H1 (cell line): ENCODE measurements around the gene ZSWIM6. TPM values are rescaled to one million over a fixed set of nuclear protein-coding genes. Genes with fewer than 3 reads are reported as not detected.

ENCODE experiments used
- CTCF ChIA-PET: fragments of 300-600 bp; sonication (Branson Sonifier 250); formaldehyde crosslinking; loops from one replicate; lab custom pipeline; 2021; ENCODE audit not compliant: partially characterized antibody; lab: Charles Lee
- POLR2A ChIA-PET: fragments of 300-600 bp; sonication (Branson Sonifier 250); formaldehyde crosslinking; loops from one replicate; lab custom pipeline; 2021; ENCODE audit warnings: inconsistent platforms; ENCODE audit not compliant: partially characterized antibody; lab: Charles Lee
- DNase-seq, 2 experiments: peaks; one replicate each; pipeline versions ENCODE4 v3.0.0 to v3.0.0-alpha.2; 2010 to 2022; ENCODE audit warnings: low spot score in 2 of 2, low read depth in 1 of 2, mixed read lengths in 1 of 2
- FAIRE-seq: peaks from 2 replicates; lab custom pipeline; 2011; peaks lifted over from hg19 to GRCh38; lab: Jason Lieb, UNC
- H2AFZ ChIP-seq: 2 replicates; pipeline ENCODE4 v1.8.1; 2012; ENCODE audit warnings: low read length, inconsistent platforms
- H2AK5ac ChIP-seq: 2 replicates; pipeline ENCODE4 v1.6.1; 2013; ENCODE audit warnings: low read depth, low read length
- H2BK120ac ChIP-seq: replicated peaks from 2 replicates; pipeline ENCODE3; 2013; ENCODE audit warnings: low read depth, low read length, inconsistent platforms
- H2BK12ac ChIP-seq: 2 replicates; pipeline ENCODE4 v1.6.1; 2013; ENCODE audit warnings: low read depth, low read length
- H2BK15ac ChIP-seq: 2 replicates; pipeline ENCODE4 v1.6.1; 2013; ENCODE audit warnings: low read length
- H2BK20ac ChIP-seq: 2 replicates; pipeline ENCODE4 v1.6.1; 2013; ENCODE audit warnings: low read length
- H2BK5ac ChIP-seq: 2 replicates; pipeline ENCODE4 v1.6.1; 2013; ENCODE audit warnings: low read depth, low read length
- H3K14ac ChIP-seq: 2 replicates; pipeline ENCODE4 v1.6.1; 2013; ENCODE audit warnings: inconsistent platforms; ENCODE audit not compliant: insufficient read length
- H3K18ac ChIP-seq: 2 replicates; pipeline ENCODE4 v1.6.1; 2013; ENCODE audit warnings: low read length; ENCODE audit errors: extremely low read depth
- H3K23ac ChIP-seq: 2 replicates; pipeline ENCODE4 v1.6.1; 2013; ENCODE audit warnings: inconsistent platforms; ENCODE audit not compliant: insufficient read length
- H3K23me2 ChIP-seq: 2 replicates; pipeline ENCODE4 v1.6.1; 2013; ENCODE audit warnings: low read depth, low read length
- H3K27ac ChIP-seq: 2 replicates; pipeline ENCODE4 v1.6.1; 2011; ENCODE audit warnings: low read depth, low read length, inconsistent platforms
- H3K27me3 ChIP-seq, 4 experiments: replicated peaks in 1 of 4; 1 replicate in 1 of 4; 2 replicates in 3 of 4; pipeline versions ENCODE4 v1.6.1 to v1.8.1; 2011 to 2013; ENCODE audit warnings: low read length in 3 of 4, mild to moderate bottlenecking in 3 of 4, inconsistent platforms in 2 of 4, mixed read lengths in 2 of 4, moderate library complexity in 1 of 4; ENCODE audit not compliant: control insufficient read depth in 3 of 4, insufficient read depth in 3 of 4; ENCODE audit errors: extremely low read depth in 1 of 4
- H3K36me3 ChIP-seq, 4 experiments: 2 replicates each; pipeline versions ENCODE4 v1.6.1 to v1.8.1; 2011 to 2013; ENCODE audit warnings: mild to moderate bottlenecking in 4 of 4, low read length in 3 of 4, moderate library complexity in 2 of 4, control low read depth in 1 of 4, inconsistent platforms in 1 of 4; ENCODE audit not compliant: insufficient read depth in 4 of 4, control insufficient read depth in 2 of 4
- H3K4ac ChIP-seq: replicated peaks from 2 replicates; pipeline ENCODE3; 2013; ENCODE audit warnings: low read length, low read depth, mixed read lengths, inconsistent platforms; ENCODE audit not compliant: insufficient read length
- H3K4me1 ChIP-seq, 4 experiments: replicated peaks in 1 of 4; 1 replicate in 1 of 4; 2 replicates in 3 of 4; pipeline versions ENCODE4 v1.6.1 to v1.8.1; 2011 to 2013; ENCODE audit warnings: low read length in 3 of 4, inconsistent platforms in 2 of 4, mixed read lengths in 1 of 4; ENCODE audit not compliant: insufficient read depth in 4 of 4, control insufficient read depth in 3 of 4
- H3K4me2 ChIP-seq, 2 experiments: 2 replicates each; pipeline versions ENCODE4 v1.6.1 to v1.8.1; 2011 to 2013; ENCODE audit warnings: low read depth in 2 of 2, low read length in 2 of 2, control low read depth in 1 of 2, inconsistent platforms in 1 of 2, mild to moderate bottlenecking in 1 of 2; ENCODE audit not compliant: insufficient read depth in 1 of 2
- H3K4me3 ChIP-seq, 4 experiments: fragments of 200-600, 300-600 bp in 1 of 4; sonication (generic), shearing (Covaris generic), sonication (Bioruptor Twin) in 1 of 4; 2 replicates each; pipeline versions ENCODE4 v1.5.1 to v1.8.1; 2011 to 2016; ENCODE audit warnings: low read length in 4 of 4, low read depth in 3 of 4, control low read depth in 2 of 4, inconsistent platforms in 2 of 4, mild to moderate bottlenecking in 2 of 4, mixed read lengths in 1 of 4, moderate library complexity in 1 of 4; ENCODE audit not compliant: insufficient read depth in 2 of 4; ENCODE audit errors: extremely low read depth in 1 of 4
- H3K56ac ChIP-seq: replicated peaks from 2 replicates; pipeline ENCODE3; 2013; ENCODE audit warnings: low read depth, mild to moderate bottlenecking, mixed read lengths, low read length, inconsistent platforms; ENCODE audit not compliant: insufficient read length
- H3K79me1 ChIP-seq: 2 replicates; pipeline ENCODE4 v1.6.1; 2013; ENCODE audit warnings: low read depth, low read length, control low read depth
- H3K79me2 ChIP-seq, 2 experiments: 2 replicates each; pipeline versions ENCODE4 v1.6.1 to v1.8.1; 2012 to 2013; ENCODE audit warnings: low read length in 2 of 2, mild to moderate bottlenecking in 2 of 2, inconsistent platforms in 1 of 2; ENCODE audit not compliant: insufficient read depth in 2 of 2, control insufficient read depth in 1 of 2
- H3K9ac ChIP-seq, 4 experiments: replicated peaks in 1 of 4; 1 replicate in 1 of 4; 2 replicates in 3 of 4; pipeline versions ENCODE4 v1.6.1 to v1.8.1; 2011 to 2013; ENCODE audit warnings: low read depth in 3 of 4, low read length in 3 of 4, control low read depth in 2 of 4, mild to moderate bottlenecking in 2 of 4, moderate library complexity in 2 of 4, inconsistent platforms in 1 of 4; ENCODE audit errors: extremely low read depth in 1 of 4
- H3K9me3 ChIP-seq, 2 experiments: 2 replicates each; pipeline versions ENCODE4 v1.6.1 to v1.8.1; 2012 to 2013; ENCODE audit warnings: mild to moderate bottlenecking in 2 of 2, moderate library complexity in 2 of 2, control low read depth in 1 of 2, inconsistent platforms in 1 of 2, low read depth in 1 of 2, low read length in 1 of 2, mixed read lengths in 1 of 2; ENCODE audit not compliant: insufficient read depth in 2 of 2
- H4K20me1 ChIP-seq, 2 experiments: replicated peaks in 1 of 2; 2 replicates each; pipeline versions ENCODE3 to v1.8.1; 2011 to 2013; ENCODE audit warnings: inconsistent platforms in 2 of 2, low read length in 2 of 2, mild to moderate bottlenecking in 1 of 2; ENCODE audit not compliant: insufficient read depth in 2 of 2, control insufficient read depth in 1 of 2
- H4K5ac ChIP-seq: 2 replicates; pipeline ENCODE4 v1.6.1; 2013; ENCODE audit warnings: low read length, low read depth, mixed read lengths, inconsistent platforms; ENCODE audit not compliant: insufficient read length
- H4K8ac ChIP-seq: 2 replicates; pipeline ENCODE4 v1.8.0; 2013; ENCODE audit warnings: mild to moderate bottlenecking, moderate library complexity, low read length, inconsistent platforms; ENCODE audit not compliant: insufficient read depth; ENCODE audit errors: extremely low read depth
- H4K91ac ChIP-seq: replicated peaks from 2 replicates; pipeline ENCODE3; 2013; ENCODE audit warnings: low read length, mixed read lengths, inconsistent platforms; ENCODE audit not compliant: insufficient read length
- CREB1 ChIP-seq: IDR thresholded peaks from 2 replicates; pipeline ENCODE4 v1.6.1; 2012; ENCODE audit warnings: inconsistent platforms
- CTCF ChIP-seq, 3 experiments: IDR thresholded peaks; 1 replicate in 2 of 3; 2 replicates in 1 of 3; pipeline versions ENCODE4 v1.5.1 to v1.6.1; 2011; ENCODE audit warnings: low read length in 3 of 3, mild to moderate bottlenecking in 3 of 3, inconsistent platforms in 2 of 3, low read depth in 1 of 3, moderate library complexity in 1 of 3; ENCODE audit not compliant: insufficient read depth in 1 of 3; ENCODE audit errors: control extremely low read depth in 1 of 3
- EGR1 ChIP-seq: IDR thresholded peaks from 2 replicates; pipeline ENCODE4 v1.6.1; 2011; ENCODE audit warnings: low read depth, low read length, borderline replicate concordance
- HDAC2 ChIP-seq, 2 experiments: fragments of 300-600 bp in 1 of 2; sonication (generic) in 1 of 2; IDR thresholded peaks; 2 replicates each; pipeline ENCODE4 v1.6.1; 2011 to 2012; ENCODE audit warnings: low read depth in 2 of 2, low read length in 2 of 2, mild to moderate bottlenecking in 2 of 2, moderate library complexity in 2 of 2, borderline replicate concordance in 1 of 2, inconsistent platforms in 1 of 2
- MAX ChIP-seq: IDR thresholded peaks from 2 replicates; pipeline ENCODE4 v1.6.1; 2012; ENCODE audit warnings: inconsistent platforms
- NANOG ChIP-seq: IDR thresholded peaks from 2 replicates; pipeline ENCODE4 v1.6.1; 2011; ENCODE audit warnings: low read length, low read depth, mild to moderate bottlenecking, inconsistent platforms; ENCODE audit not compliant: insufficient read depth, poor library complexity, severe bottlenecking
- SAP30 ChIP-seq: fragments of 300-600 bp; sonication (generic); IDR thresholded peaks from 2 replicates; pipeline ENCODE4 v1.7.1; 2012; ENCODE audit warnings: low read length, moderate library complexity, mild to moderate bottlenecking, inconsistent platforms; ENCODE audit not compliant: insufficient read depth, insufficient replicate concordance
- SIRT6 ChIP-seq: IDR thresholded peaks from one replicate; pipeline ENCODE4 v1.7.1; 2012; ENCODE audit warnings: low read length, inconsistent platforms
- SP2 ChIP-seq: IDR thresholded peaks from 2 replicates; pipeline ENCODE4 v1.6.1; 2012; ENCODE audit warnings: mild to moderate bottlenecking, low read length, inconsistent platforms
- SP4 ChIP-seq: IDR thresholded peaks from 2 replicates; pipeline ENCODE4 v1.6.1; 2012; ENCODE audit warnings: low read length, inconsistent platforms
- SRF ChIP-seq: IDR thresholded peaks from 2 replicates; pipeline ENCODE4 v1.6.1; 2011; ENCODE audit warnings: mild to moderate bottlenecking, low read depth, low read length, moderate library complexity
- TCF12 ChIP-seq: IDR thresholded peaks from 2 replicates; pipeline ENCODE4 v1.6.1; 2011; ENCODE audit warnings: low read depth, mild to moderate bottlenecking, low read length
- WGBS, 2 experiments: shearing (Covaris generic) in 1 of 2; methylation state at CpG; one replicate each; pipeline versions ENCODE4 v1.1.6 to v1.1.7; 2013 to 2015; ENCODE audit warnings: low lambda C conversion rate in 2 of 2, mixed read lengths in 2 of 2, inconsistent platforms in 1 of 2, low coverage in 1 of 2, missing lambda C conversion rate in 1 of 2; ENCODE audit not compliant: insufficient replicate concordance in 2 of 2, insufficient coverage in 1 of 2, insufficient read length in 1 of 2; ENCODE audit errors: extremely low coverage in 1 of 2, missing lambda C conversion rate in 1 of 2; 5-methylcytosine and 5-hydroxymethylcytosine counted together
- polyA plus RNA-seq, 7 experiments: library from polyadenylated mRNA; depleted of rRNA in 3 of 7; stranded (reverse) in 5 of 7; unstranded in 2 of 7; fragments of >200 nt in 5 of 7; fragments of 200-250 nt in 2 of 7; gene quantifications; 1 replicate in 5 of 7; 2 replicates in 1 of 7; 4 replicates in 1 of 7; pipeline versions ENCODE4 v1.2.1 to v1.2.3, GENCODE V29; 2011 to 2013; ENCODE audit warnings: missing spikeins in 2 of 7, mixed read lengths in 2 of 7
- total RNA-seq: library from RNA; stranded (reverse); fragmentation: NEBNext Ultra II Directional; extraction: Animal tissue kit (Norgen Biotek cat#: 25700); gene quantifications from 2 replicates; pipeline ENCODE4 v1.2.1, GENCODE V29; 2021

Gene ZSWIM6
- total and polyA plus RNA-seq, 2 of the 8 experiments (the other 6 are each of a cell fraction or from before 2014, with no cell fraction given), result 7.9 to 12.4 TPM

GRCh38 chr5:61461417-61461816 is 129.4 kb downstream of the ZSWIM6 start:
- no peak overlapping the region for H2BK15ac ChIP-seq
- H2BK20ac ChIP-seq, result no peak overlapping the region
- no peaks in the 10 kb centered on the region for H3K27me3 ChIP-seq
- H3K23me2 ChIP-seq, result no peaks in the 10 kb centered on the region
- no peak overlapping the region for H2AFZ ChIP-seq
- no peak overlapping the region for H2BK5ac ChIP-seq
- no peaks in the 10 kb centered on the region for H3K36me3 ChIP-seq
- H2BK120ac ChIP-seq, result no peak overlapping the region
- H4K5ac ChIP-seq, result no peak overlapping the region
- H2BK12ac ChIP-seq, result no peak overlapping the region
- no peak overlapping the region for H4K8ac ChIP-seq
- H3K9ac ChIP-seq, result no peak overlapping the region
- peaks cover 0 to 18% of the 10 kb centered on the region in 2 experiments; a peak in 2 of 4 replicates for H3K79me2 ChIP-seq
- H3K9me3 ChIP-seq, result no peaks in the 10 kb centered on the region
- H3K4me3 ChIP-seq, result no peak overlapping the region
- no peak overlapping the region for H3K14ac ChIP-seq
- POLR2A ChIA-PET, result no interaction called here
- H3K27ac ChIP-seq, result no peak overlapping the region
- FAIRE-seq, result no peak
- no peak overlapping the region for H2AK5ac ChIP-seq
- H3K79me1 ChIP-seq, result no peaks in the 10 kb centered on the region; the same call in 1 of the 2 replicates
- 90% methylated on average over 1 of the region's 1 CpG; no CpG with 5 or more reads in 1 of the 2 experiments for WGBS, 2 experiments
- CTCF ChIA-PET, result no interaction called here
- H3K4me2 ChIP-seq, result no peak overlapping the region
- no peak for DNase-seq
- H3K4me1 ChIP-seq, result peaks cover 0 to 6% (median 2%) of the 10 kb centered on the region in 4 experiments; a peak in 4 of 7 replicates
- no peaks in the 10 kb centered on the region for H4K20me1 ChIP-seq
- H3K23ac ChIP-seq, result no peak overlapping the region
- no peak overlapping the region for H3K4ac ChIP-seq
- no peak overlapping the region for H3K56ac ChIP-seq
- no peak overlapping the region for H4K91ac ChIP-seq
- H3K18ac ChIP-seq, result no peak overlapping the region
- TF ChIP-seq HDAC2 (IDR thresholded peaks at IDR 0.05; ENCODE audit: borderline replicate concordance in 1 of 2, low read depth in 2 of 2, low read length in 2 of 2), result no peak
- no peak for TF ChIP-seq NANOG
- TF ChIP-seq SAP30, result no peak
- no peak for TF ChIP-seq CREB1
- no peak for TF ChIP-seq SP2
- TF ChIP-seq SIRT6, result no peak
- no peak for TF ChIP-seq CTCF (IDR thresholded peaks at IDR 0.05; ENCODE audit: control extremely low read depth in 1 of 3, insufficient read depth in 1 of 3, low read depth in 1 of 3, low read length in 3 of 3)
- TF ChIP-seq MAX, result no peak
- no peak for TF ChIP-seq SP4
- TF ChIP-seq EGR1, result no peak
- TF ChIP-seq SRF, result no peak
- no peak for TF ChIP-seq TCF12
